PC-9 (cell line): ENCODE data around the gene ARPP19. TPM values are rescaled to one million over a fixed set of nuclear protein-coding genes. Genes with fewer than 3 reads are reported as not detected.
"Not testable (repeated sequence)": the region's sequence is repeated elsewhere in the genome, so short reads cannot be mapped to it uniquely, and the experiment has no call there.

Experiments
- BruUV-seq: library from RNA; stranded (reverse); fragments of 400-500 nt; replicated peaks from 2 replicates; lab custom pipeline; 2021; lab: Mats Ljungman, UMichigan
- CTCF ChIA-PET: fragments of 300-600 bp; sonication (Branson Sonifier 250); formaldehyde crosslinking; loops from one replicate; lab custom pipeline; 2022; ENCODE audit warnings: antibody characterized with exemption; lab: Charles Lee
- POLR2A ChIA-PET: fragments of 300-600 bp; sonication (Branson Sonifier 250); formaldehyde crosslinking; loops from one replicate; lab custom pipeline; 2022; ENCODE audit warnings: antibody characterized with exemption; ENCODE audit not compliant: unreplicated experiment; lab: Charles Lee
- DNase-seq, 2 experiments: peaks; one replicate each; pipeline versions ENCODE4 v3.0.0 to v3.0.0-alpha.2; 2015 to 2022; ENCODE audit warnings: mixed read lengths in 1 of 2
- H2AFZ ChIP-seq: fragments of 200-600 bp; sonication (generic); 2 replicates; pipeline ENCODE4 v1.8.1; 2017; ENCODE audit warnings: antibody characterized with exemption
- H3F3A ChIP-seq: fragments of 200-600 bp; sonication (generic); 2 replicates; pipeline ENCODE4 v1.8.1; 2017; ENCODE audit warnings: antibody characterized with exemption, mild to moderate bottlenecking, low read depth; ENCODE audit not compliant: insufficient read depth
- H3K27ac ChIP-seq: fragments of 200-600 bp; sonication (generic); 2 replicates; pipeline ENCODE4 v1.6.1; 2016; ENCODE audit warnings: mixed run types
- H3K27me3 ChIP-seq: fragments of 200-600 bp; sonication (generic); 2 replicates; pipeline ENCODE4 v1.6.1; 2016; ENCODE audit warnings: low read depth, mixed run types; ENCODE audit not compliant: insufficient read depth
- H3K36me3 ChIP-seq: fragments of 200-600 bp; sonication (generic); 2 replicates; pipeline ENCODE4 v1.6.1; 2016; ENCODE audit warnings: low read depth, mixed run types
- H3K4me1 ChIP-seq: fragments of 200-600 bp; sonication (generic); replicated peaks from 2 replicates; pipeline ENCODE4 v1.6.1; 2016; ENCODE audit warnings: mixed run types; ENCODE audit not compliant: insufficient read depth
- H3K4me2 ChIP-seq: fragments of 200-600 bp; sonication (generic); 2 replicates; pipeline ENCODE4 v1.6.1; 2017; ENCODE audit warnings: mixed run types
- H3K4me3 ChIP-seq: fragments of 200-600 bp; sonication (generic); 2 replicates; pipeline ENCODE4 v1.6.1; 2016; ENCODE audit warnings: mixed run types
- H3K79me2 ChIP-seq: fragments of 200-600 bp; sonication (generic); 2 replicates; pipeline ENCODE4 v1.6.1; 2017; ENCODE audit warnings: low read depth, mixed run types
- H3K9me2 ChIP-seq: fragments of 200-600 bp; sonication (generic); 2 replicates; pipeline ENCODE4 v1.8.1; 2017; ENCODE audit warnings: mild to moderate bottlenecking; ENCODE audit not compliant: insufficient read depth
- H3K9me3 ChIP-seq: fragments of 200-600 bp; sonication (generic); 2 replicates; pipeline ENCODE4 v1.8.1; 2016; ENCODE audit warnings: low read depth; ENCODE audit not compliant: insufficient read depth
- H4K20me1 ChIP-seq: fragments of 200-600 bp; sonication (generic); 2 replicates; pipeline ENCODE4 v1.8.1; 2017; ENCODE audit not compliant: insufficient read depth
- CTCF ChIP-seq: fragments of 200-600 bp; sonication (generic); conservative IDR thresholded peaks from 2 replicates; pipeline ENCODE4 v1.6.1; 2017; ENCODE audit warnings: mixed run types, antibody characterized with exemption, mild to moderate bottlenecking, moderate library complexity
- EZH2 ChIP-seq: fragments of 200-600 bp; sonication (generic); IDR thresholded peaks from 2 replicates; pipeline ENCODE4 v1.8.0; 2017; ENCODE audit warnings: antibody characterized with exemption, low read depth
- intact Hi-C: fragments of 100-400 bp; cut with micrococcal nuclease; formaldehyde crosslinking; loops from one replicate; pipeline ENCODE4 v1.10.0; 2022; ENCODE audit not compliant: unreplicated experiment
- total RNA-seq: library from RNA; stranded (reverse); gene quantifications from 2 replicates; pipeline ENCODE4 v1.2.3, GENCODE V29; 2021

Gene ARPP19
- total RNA-seq, 1 experiment from 2014 or later: 119 TPM

DNA sequence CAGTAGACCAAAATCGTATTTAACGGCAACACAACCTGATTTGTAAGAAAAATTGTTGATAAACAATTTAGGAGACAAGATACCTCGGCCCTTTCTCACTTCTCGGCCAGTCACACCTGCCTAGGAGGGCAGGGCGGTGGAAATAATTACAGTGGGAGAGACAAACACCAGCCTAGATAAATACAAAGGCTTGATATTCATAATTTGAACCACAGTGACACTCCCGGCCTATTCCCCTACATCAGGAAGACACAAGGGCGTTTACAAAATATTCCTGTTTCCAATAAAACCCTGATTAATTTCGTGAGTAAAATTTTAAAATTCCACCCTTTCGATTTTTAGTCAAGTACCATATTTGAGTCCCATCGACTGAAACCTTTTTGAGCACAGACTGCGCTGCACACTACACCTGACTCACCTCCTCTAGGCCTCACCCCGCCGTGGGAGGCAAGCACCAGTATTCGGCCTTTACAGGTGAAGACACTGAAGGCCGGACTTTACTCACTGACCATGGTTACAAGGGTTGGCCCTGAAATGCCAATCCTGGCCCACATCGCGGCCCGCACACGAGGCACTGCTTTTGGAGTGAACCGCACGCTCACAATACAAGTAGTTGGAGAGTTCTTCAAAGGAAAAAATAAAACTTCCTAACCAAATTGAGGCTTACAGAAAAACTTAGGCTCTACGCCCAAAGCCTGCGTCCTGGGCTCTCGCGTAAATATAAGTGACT lies 794 bp downstream of the ARPP19 start:
- ChIA-PET POLR2A (no interaction called here), CTCF (no interaction called here)
- peak overlapping the region; percentile 85 for H2AFZ ChIP-seq
- H3K4me3 ChIP-seq: peak overlapping the region; percentile 94
- H3K4me1 ChIP-seq: peaks cover 15% of the 10 kb centered on the region
- peaks cover 46% of the 10 kb centered on the region for H4K20me1 ChIP-seq
- peak overlapping the region; percentile 98 for H3K4me2 ChIP-seq
- H3K9me3 ChIP-seq: no peaks in the 10 kb centered on the region
- no peak for TF ChIP-seq CTCF
- no peak for TF ChIP-seq EZH2
- no peaks in the 10 kb centered on the region for H3K36me3 ChIP-seq
- BruUV-seq: TSS peak; percentile 44
- H3F3A ChIP-seq: no peaks in the 10 kb centered on the region
- peaks cover 57% of the 10 kb centered on the region for H3K79me2 ChIP-seq
- no peaks in the 10 kb centered on the region for H3K27me3 ChIP-seq
- intact Hi-C loops: loop anchor here (2.0 to 10.0 kb wide), 4 partner anchors 111 to 311 kb away; partner anchors contain the start of gene ATOSA
- DNase-seq: peak; percentile 24 to 52
- peak overlapping the region; percentile 84 for H3K27ac ChIP-seq
- no peaks in the 10 kb centered on the region for H3K9me2 ChIP-seq

DNA sequence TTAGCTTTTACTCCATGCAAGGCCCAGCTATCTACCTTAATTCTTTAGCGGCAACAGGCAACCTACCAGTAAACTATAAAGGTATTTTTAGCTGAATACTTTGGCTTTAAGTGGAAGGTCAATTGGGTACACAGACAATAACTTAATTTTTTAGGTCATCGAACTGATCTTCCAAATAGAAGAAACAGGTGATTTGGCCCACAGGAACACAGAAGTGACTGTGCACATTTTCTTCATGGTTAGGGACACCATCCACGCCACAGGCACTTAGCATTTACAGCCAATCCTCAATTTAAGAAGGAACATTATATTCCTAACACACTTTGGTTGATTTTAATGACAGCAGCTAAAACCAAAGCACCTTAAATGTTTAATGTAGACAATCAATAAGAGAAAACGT lies 1.9 kb downstream of the ARPP19 start:
- no peaks in the 10 kb centered on the region for H3K36me3 ChIP-seq
- peaks cover 55% of the 10 kb centered on the region for H4K20me1 ChIP-seq
- H3F3A ChIP-seq: no peaks in the 10 kb centered on the region
- H3K4me1 ChIP-seq: peaks cover 15% of the 10 kb centered on the region
- BruUV-seq: no TSS peak
- 0 out of 2 replicates have a peak overlapping the region, but pooled peaks have one; percentile 84 for H3K27ac ChIP-seq
- no peaks in the 10 kb centered on the region for H3K27me3 ChIP-seq
- H3K4me2 ChIP-seq: peak overlapping the region; percentile 98
- no peak for TF ChIP-seq EZH2
- TF ChIP-seq CTCF: no peak
- CTCF ChIA-PET: no interaction called here
- no peak overlapping the region for H2AFZ ChIP-seq
- H3K79me2 ChIP-seq: peaks cover 68% of the 10 kb centered on the region
- H3K4me3 ChIP-seq: peak overlapping the region; percentile 94
- H3K9me3 ChIP-seq: no peaks in the 10 kb centered on the region
- no peak for DNase-seq
- intact Hi-C loops: loop anchor here (10.0 kb wide), 1 partner anchor 168 kb away; no protein-coding TSS in a partner anchor
- POLR2A ChIA-PET: no interaction called here
- no peaks in the 10 kb centered on the region for H3K9me2 ChIP-seq

GRCh38 chr15:52565417-52566358 lies 3.1 kb downstream of the ARPP19 start:
- Histone ChIP-seq H3K79me2 (peaks cover 80% of the 10 kb centered on the region), H3K4me2 (peak overlapping the region; percentile 98; the same call in 1 of the 2 replicates), H4K20me1 (peaks cover 66% of the 10 kb centered on the region), H3K4me1 (peaks cover 15% of the 10 kb centered on the region)
- POLR2A ChIA-PET: interaction anchor here (0.7 kb wide), 1 partner anchor 203 kb away, joined by 3 read pairs; no protein-coding TSS in a partner anchor
- H3K4me3 ChIP-seq, CTCF ChIA-PET, H3K9me2 ChIP-seq, H3F3A ChIP-seq, H3K9me3 ChIP-seq, H2AFZ ChIP-seq, DNase-seq, H3K27ac ChIP-seq, H3K36me3 ChIP-seq, BruUV-seq, H3K27me3 ChIP-seq: not testable (repeated sequence)
- intact Hi-C loops: loop anchor here (10.0 kb wide), 1 partner anchor 169 kb away; no protein-coding TSS in a partner anchor
